ENCODE data around the gene SHCBP1. TPM values are rescaled to one million over a fixed set of nuclear protein-coding genes. Genes with fewer than 3 reads are reported as not detected.
"Not testable (repeated sequence)": the region's sequence is repeated elsewhere in the genome, so short reads cannot be mapped to it uniquely, and the experiment has no call there.

SHCBP1 gene
- total RNA-seq, result 2.6 and 6.5 TPM in 2 replicates

- DNase-seq (ENCODE audit: extremely low read depth, low read depth, low spot score), result peak; percentile 37
Measured at GRCh38 chr16:46621006-46621933, at the start of gene SHCBP1. SHCBP1 (minus strand) TSS chr16:46621379; CDS start chr16:46621359, 20 bp downstream.

- DNase-seq (ENCODE audit: extremely low read depth, low read depth, low spot score), result no peak
Measured at GRCh38 chr16:46662123-46662522, 40.9 kb upstream of the SHCBP1 start.

- no peak for DNase-seq (ENCODE audit: extremely low read depth, low read depth, low spot score)
Measured at GRCh38 chr16:46658925-46659324, 37.7 kb upstream of the SHCBP1 start.

GRCh38 chr16:46651305-46651704, 30.1 kb upstream of the SHCBP1 start:
- DNase-seq (ENCODE audit: extremely low read depth, low read depth, low spot score), result no peak

GRCh38 chr16:46650254-46650623, 29.1 kb upstream of the SHCBP1 start:
- no peak for DNase-seq (ENCODE audit: extremely low read depth, low read depth, low spot score)

- DNase-seq (ENCODE audit: extremely low read depth, low read depth, low spot score), result no peak
Measured at GRCh38 chr16:46649588-46650253, 28.5 kb upstream of the SHCBP1 start.

GRCh38 chr16:46648656-46649055, 27.5 kb upstream of the SHCBP1 start:
- no peak for DNase-seq (ENCODE audit: extremely low read depth, low read depth, low spot score)

- DNase-seq (ENCODE audit: extremely low read depth, low read depth, low spot score), result no peak
Measured at GRCh38 chr16:46638947-46639925, 18.1 kb upstream of the SHCBP1 start.

- no peak for DNase-seq (ENCODE audit: extremely low read depth, low read depth, low spot score)
Measured at GRCh38 chr16:46632778-46633733, 11.9 kb upstream of the SHCBP1 start.

- DNase-seq (ENCODE audit: extremely low read depth, low read depth, low spot score), result peak; percentile 23
Measured at GRCh38 chr16:46629331-46630219, 8.4 kb upstream of the SHCBP1 start.

- no peak for DNase-seq (ENCODE audit: extremely low read depth, low read depth, low spot score)
Measured at GRCh38 chr16:46627746-46628145, 6.6 kb upstream of the SHCBP1 start.

- not testable (repeated sequence) for DNase-seq (ENCODE audit: extremely low read depth, low read depth, low spot score)
Measured at GRCh38 chr16:46626681-46627080, 5.5 kb upstream of the SHCBP1 start.

GRCh38 chr16:46624862-46625261, 3.7 kb upstream of the SHCBP1 start:
- DNase-seq (ENCODE audit: extremely low read depth, low read depth, low spot score), result not testable (repeated sequence)

GRCh38 chr16:46623707-46624106, 2.5 kb upstream of the SHCBP1 start:
- not testable (repeated sequence) for DNase-seq (ENCODE audit: extremely low read depth, low read depth, low spot score)

- not testable (repeated sequence) for DNase-seq (ENCODE audit: extremely low read depth, low read depth, low spot score)
Measured at GRCh38 chr16:46623246-46623645, 2.1 kb upstream of the SHCBP1 start.

GRCh38 chr16:46621934-46622676, 926 bp upstream of the SHCBP1 start:
- no peak for DNase-seq (ENCODE audit: extremely low read depth, low read depth, low spot score)

GRCh38 chr16:46620266-46621005, 743 bp downstream of the SHCBP1 start:
- DNase-seq (ENCODE audit: extremely low read depth, low read depth, low spot score), result no peak

All from glomerular endothelial cell (primary cell).